Caki2 (cell line): Measurements from ENCODE around the gene TANGO2. TPM values are rescaled to one million over a fixed set of nuclear protein-coding genes. Genes with fewer than 3 reads are reported as not detected.

Source experiments
- DNase-seq: peaks from one replicate; pipeline ENCODE4 v3.0.0-alpha.2; 2015; ENCODE audit warnings: low read depth
- in situ Hi-C: cut with HindIII; loops from 2 replicates; pipeline ENCODE4 v1.10.0; 2016; ENCODE audit warnings: low sequenced_read_pairs, low pct_unique_long_range_greater_than_20kb, mixed read lengths
- total RNA-seq: library from RNA; depleted of rRNA; stranded (reverse); fragments of >200 nt; shearing (Covaris generic); gene quantifications from 2 replicates; pipeline ENCODE4 v1.2.3, GENCODE V29; 2014; ENCODE audit warnings: low replicate concordance

Gene TANGO2
- total RNA-seq, 1 experiment from 2014 or later = 55.2 TPM

GRCh38 chr22:20019661-20020532, 1.0 kb upstream of the TANGO2 start:
- in situ Hi-C loops = no loop called here
- no peak for DNase-seq

GRCh38 chr22:20021196-20022181, 579 bp downstream of the TANGO2 start:
- in situ Hi-C loops = no loop called here
- DNase-seq = peak; percentile 25

- in situ Hi-C loops = no loop called here
- DNase-seq = no peak
Measured at GRCh38 chr22:20022231-20022977, 1.5 kb downstream of the TANGO2 start.

- in situ Hi-C loops = no loop called here
- DNase-seq = no peak
Measured at GRCh38 chr22:20022978-20023613, 2.2 kb downstream of the TANGO2 start.

GRCh38 chr22:20024225-20024624, 3.3 kb downstream of the TANGO2 start:
- in situ Hi-C loops = no loop called here
- no peak for DNase-seq

- in situ Hi-C loops = no loop called here
- DNase-seq = no peak
Measured at GRCh38 chr22:20024650-20025397, 3.9 kb downstream of the TANGO2 start.

- in situ Hi-C loops = no loop called here
Measured at GRCh38 chr22:20025401-20026203, 4.7 kb downstream of the TANGO2 start.

GRCh38 chr22:20026204-20026908, 5.4 kb downstream of the TANGO2 start:
- in situ Hi-C loops = no loop called here
- DNase-seq = no peak

More at GRCh38 chr22:20025401-20026203, 4.7 kb downstream of the TANGO2 start:
- no peak for DNase-seq

GRCh38 chr22:20026996-20027601, 6.2 kb downstream of the TANGO2 start:
- no peak for DNase-seq
- in situ Hi-C loops = no loop called here

GRCh38 chr22:20027966-20028854, 7.3 kb downstream of the TANGO2 start:
- in situ Hi-C loops = no loop called here
- no peak for DNase-seq

GRCh38 chr22:20028855-20029549, 8.1 kb downstream of the TANGO2 start:
- DNase-seq = no peak
- in situ Hi-C loops = no loop called here

- in situ Hi-C loops = no loop called here
- no peak for DNase-seq
Measured at GRCh38 chr22:20029550-20030225, 8.8 kb downstream of the TANGO2 start.

- DNase-seq = no peak
- in situ Hi-C loops = no loop called here
Measured at GRCh38 chr22:20031732-20032406, 11.0 kb downstream of the TANGO2 start.
